RCC 7860 (cell line): ENCODE results near the gene BEST3.

Experiments
- DNase-seq: peaks from one replicate; pipeline ENCODE4 v3.0.0-alpha.2; 2015; ENCODE audit warnings: low spot score
- FAIRE-seq: peaks from 2 replicates; lab custom pipeline; 2012; peaks lifted over from hg19 to GRCh38; lab: Jason Lieb, UNC

The BEST3 gene

DNA sequence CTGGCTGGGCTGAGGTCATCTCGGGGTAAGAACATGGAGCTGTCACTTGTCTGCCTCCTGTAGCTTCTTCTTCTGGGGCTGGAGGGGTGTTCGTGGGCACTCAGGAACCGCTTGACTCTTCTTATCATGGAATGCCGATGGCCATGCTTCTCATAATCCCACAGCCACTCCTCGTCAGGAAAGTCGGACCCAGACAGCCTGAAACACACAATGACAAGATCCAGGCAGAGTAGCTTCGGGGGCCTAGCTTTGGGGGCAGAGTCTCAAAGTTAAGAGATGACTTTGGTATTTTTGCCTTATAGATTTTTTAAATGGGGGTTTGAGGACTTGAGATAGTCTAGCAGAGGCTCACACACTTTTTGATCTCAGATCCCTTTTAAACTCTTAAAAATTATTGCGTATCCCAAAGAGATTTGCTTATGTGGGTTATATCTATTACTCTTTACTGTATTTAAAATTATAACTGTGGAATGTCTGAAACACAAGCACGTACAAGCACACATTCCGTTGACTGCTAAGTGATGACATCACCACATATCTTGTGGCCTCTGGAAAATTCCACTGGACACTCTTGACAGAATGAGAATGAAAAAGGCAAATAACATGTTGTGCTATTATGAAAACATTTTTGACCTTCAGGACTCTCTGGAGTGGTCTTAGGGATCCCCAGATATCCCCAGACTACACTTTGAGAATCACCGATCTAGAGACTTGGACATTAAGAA lies 43.3 kb downstream of the BEST3 start:
- DNase-seq: peak; percentile 69
- FAIRE-seq: peak; percentile 69

- no peak for FAIRE-seq
Observed at GRCh38 chr12:69653703-69654102, 45.4 kb downstream of the BEST3 start.

GRCh38 chr12:69651922-69652321 lies 47.2 kb downstream of the BEST3 start:
- DNase-seq (no peak), FAIRE-seq (no peak)

More at GRCh38 chr12:69653703-69654102, 45.4 kb downstream of the BEST3 start:
- DNase-seq: no peak

- FAIRE-seq (no peak), DNase-seq (no peak)
Observed at GRCh38 chr12:69649529-69649928, 49.6 kb downstream of the BEST3 start.

GRCh38 chr12:69648476-69648875 lies 50.6 kb downstream of the BEST3 start:
- DNase-seq (peak; percentile 57), FAIRE-seq (no peak)

- DNase-seq: no peak
- FAIRE-seq: no peak
Observed at GRCh38 chr12:69647178-69647577, 51.9 kb downstream of the BEST3 start.

GRCh38 chr12:69645031-69645430 lies 54.1 kb downstream of the BEST3 start:
- DNase-seq (no peak), FAIRE-seq (no peak)

DNA sequence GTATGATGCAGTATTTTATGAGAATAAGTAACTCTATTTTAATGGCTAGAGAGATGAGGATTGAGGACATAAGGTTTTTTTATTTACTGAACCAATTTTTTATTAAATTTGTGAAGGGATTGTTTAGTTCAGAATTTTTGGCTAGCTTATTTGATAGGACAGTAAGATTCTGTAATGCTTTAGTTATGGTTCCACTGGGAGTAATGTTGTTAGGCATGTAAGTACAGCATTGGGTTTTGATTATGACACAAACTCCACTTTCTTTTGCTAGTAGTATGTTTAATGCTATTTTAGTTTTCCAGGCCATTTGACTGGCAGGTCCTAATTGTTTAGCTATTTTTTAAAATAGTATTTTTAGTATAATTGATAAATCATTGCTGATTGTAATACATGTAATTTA lies 54.6 kb downstream of the BEST3 start:
- no peak for DNase-seq
- FAIRE-seq: no peak

- DNase-seq (no peak), FAIRE-seq (no peak)
Observed at GRCh38 chr12:69642531-69642930, 56.6 kb downstream of the BEST3 start.

DNA sequence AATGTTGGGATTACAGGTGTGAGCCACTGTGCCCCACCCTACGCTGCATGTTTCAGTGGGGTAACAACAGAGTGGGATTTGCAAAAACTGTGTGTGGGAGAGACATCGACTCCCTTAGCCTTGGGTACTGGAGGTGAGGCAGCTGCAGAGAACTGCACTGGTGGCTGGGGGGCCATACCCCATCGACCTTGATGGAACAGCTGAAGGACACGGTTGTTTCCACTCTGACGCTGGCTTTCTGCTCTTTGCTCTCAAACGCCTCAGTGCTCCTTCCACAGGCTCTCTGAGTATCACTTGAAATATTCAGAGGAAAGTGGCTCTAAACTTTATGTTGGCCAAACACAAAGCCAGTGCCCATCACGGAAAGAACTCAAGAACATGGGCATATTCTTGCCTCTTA lies 57.6 kb downstream of the BEST3 start:
- FAIRE-seq (no peak), DNase-seq (no peak)

- FAIRE-seq: no peak
- peak; percentile 24 for DNase-seq
Observed at GRCh38 chr12:69639400-69640016, 59.6 kb downstream of the BEST3 start.

DNA sequence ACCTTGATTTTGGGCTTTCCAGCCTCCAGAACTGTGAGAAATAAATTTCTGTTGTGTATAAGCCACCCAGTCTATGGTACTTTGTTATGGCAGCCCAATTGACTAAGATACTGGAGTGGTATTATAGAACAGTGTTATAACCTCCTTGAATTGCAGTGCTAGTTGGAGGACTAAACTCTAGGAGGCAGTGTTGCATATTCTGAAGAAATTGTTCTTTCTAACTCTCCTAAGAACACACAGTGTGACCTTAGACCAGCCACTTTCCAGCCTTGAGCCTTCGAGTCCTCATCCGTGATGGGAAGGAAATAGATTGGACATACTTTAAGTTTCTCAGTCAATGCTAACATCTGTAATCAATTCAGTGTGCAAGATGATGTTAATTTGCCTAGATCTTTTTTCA lies 66.0 kb downstream of the BEST3 start:
- DNase-seq: no peak
- FAIRE-seq: no peak

- no peak for FAIRE-seq
- DNase-seq: no peak
Observed at GRCh38 chr12:69630191-69630590, 68.9 kb downstream of the BEST3 start.

DNA sequence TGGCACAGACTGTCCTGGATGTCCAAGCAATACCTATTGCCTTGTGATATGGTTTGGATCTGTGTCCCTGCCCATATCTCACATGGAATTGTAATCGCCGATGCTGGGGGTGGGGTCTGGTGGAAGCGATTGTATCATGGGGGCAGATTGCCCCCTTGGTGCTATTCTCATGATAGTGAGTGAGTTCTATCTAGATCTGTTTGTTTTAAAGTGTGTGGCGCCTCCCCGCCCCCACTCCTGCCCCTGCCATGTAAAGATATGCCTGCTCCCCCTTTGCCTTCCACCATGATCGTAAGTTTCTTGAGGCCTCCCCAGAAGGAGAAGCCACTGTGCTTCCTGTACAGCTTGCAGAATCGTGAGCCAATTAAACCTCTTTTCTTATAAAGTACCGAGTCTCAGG lies 71.6 kb downstream of the BEST3 start:
- FAIRE-seq (no peak), DNase-seq (no peak)

DNA sequence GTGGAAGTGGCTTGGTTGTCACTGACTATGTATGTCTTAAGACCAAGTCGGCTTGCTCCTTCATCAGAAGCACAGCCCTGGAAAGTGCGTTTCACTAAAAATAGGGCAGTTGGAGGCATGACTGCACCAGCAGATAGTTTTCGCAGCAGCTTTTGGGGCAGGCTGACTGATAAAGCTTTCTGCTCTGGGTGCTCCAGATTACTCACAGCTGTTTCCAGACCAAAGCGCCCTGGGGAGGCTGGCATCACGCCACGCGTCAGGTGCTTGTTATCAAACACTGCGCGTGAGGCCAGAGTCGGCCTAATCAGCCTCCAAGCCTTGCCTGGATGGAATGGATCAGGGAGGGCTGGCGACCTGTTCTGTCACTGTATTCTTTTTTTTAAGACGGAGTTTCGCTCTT lies 75.1 kb downstream of the BEST3 start:
- no peak for DNase-seq
- no peak for FAIRE-seq

- DNase-seq (no peak), FAIRE-seq (no peak)
Observed at GRCh38 chr12:69621551-69621950, 77.6 kb downstream of the BEST3 start.

GRCh38 chr12:69620921-69621320 lies 78.2 kb downstream of the BEST3 start:
- FAIRE-seq: no peak
- no peak for DNase-seq

DNA sequence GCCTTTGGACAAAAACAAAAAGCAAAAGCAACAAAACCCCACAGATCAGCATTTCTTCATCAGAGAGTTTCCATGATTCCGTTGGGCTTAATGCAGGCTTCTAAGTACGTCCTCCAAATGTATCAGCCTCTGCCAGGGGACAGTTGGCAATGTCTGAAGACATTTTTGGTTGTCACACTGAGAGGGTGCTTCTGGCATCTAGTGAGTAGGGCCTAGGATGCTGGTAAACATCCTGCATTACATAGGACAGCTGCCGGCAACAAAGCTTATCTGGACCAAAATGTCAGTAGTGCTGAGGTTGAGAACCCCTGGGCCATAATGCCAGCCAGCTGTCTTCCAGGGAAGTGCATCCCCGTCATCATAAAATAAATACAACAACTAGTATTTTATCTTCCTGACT lies 79.0 kb downstream of the BEST3 start:
- no peak for FAIRE-seq
- no peak for DNase-seq

DNA sequence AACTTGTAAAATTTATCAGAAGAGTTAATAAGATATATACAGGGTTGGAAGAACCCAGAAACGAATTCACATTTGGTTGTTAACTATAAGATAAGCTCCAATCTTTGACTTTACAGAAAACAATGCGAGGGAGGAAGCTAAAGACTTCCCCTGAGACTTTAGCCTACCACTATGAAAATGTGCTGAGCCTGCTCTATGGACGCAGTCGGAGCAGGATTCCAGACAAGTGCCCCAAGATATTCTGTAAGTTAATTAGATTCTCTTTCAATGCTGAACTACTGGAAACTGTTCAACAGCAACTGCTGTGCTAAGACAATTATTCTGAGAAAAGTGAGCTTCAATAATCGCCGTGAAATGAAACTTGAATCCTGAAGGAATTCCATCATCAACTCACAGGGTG lies 80.1 kb downstream of the BEST3 start:
- DNase-seq: no peak
- FAIRE-seq: no peak

DNA sequence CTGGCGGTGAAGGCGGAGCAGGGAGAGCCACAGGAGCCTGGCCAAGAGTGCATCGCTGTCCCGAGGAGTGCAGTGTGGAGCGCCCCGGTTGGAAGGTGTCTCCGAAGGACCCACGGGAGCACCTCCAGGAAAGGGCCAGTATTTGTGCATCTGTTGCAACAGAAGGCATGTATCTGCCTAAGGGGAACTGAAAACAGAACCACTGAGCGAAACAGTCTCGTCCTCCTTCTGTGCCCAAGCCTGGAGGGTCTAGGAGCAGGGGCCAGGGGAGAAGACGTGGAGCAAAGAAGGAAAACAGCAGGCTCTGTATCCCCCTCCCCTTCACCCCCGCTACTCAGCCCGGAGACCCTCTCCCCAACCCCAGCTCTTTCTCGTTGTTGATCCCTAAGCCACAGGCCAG lies 83.1 kb downstream of the BEST3 start:
- FAIRE-seq (no peak), DNase-seq (no peak)

DNA sequence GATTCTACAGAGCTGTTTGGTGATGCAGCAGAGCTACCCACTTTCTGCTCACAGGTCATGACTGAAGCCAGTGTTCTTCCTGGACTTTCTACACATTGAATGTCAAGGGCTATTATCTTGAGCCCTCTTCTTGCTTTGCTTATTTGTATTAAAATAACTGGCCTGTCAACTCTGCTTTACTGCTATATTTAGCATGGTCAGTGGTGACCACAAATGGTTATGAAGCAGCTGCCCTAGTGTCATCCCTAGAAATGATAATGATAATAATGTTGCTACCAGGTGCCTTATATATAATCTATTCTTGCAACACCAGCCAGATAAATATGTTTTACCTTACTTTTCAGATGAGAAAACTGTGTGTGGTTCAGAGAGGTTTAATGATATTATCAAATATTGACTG lies 85.8 kb downstream of the BEST3 start:
- DNase-seq (no peak), FAIRE-seq (no peak)

DNA sequence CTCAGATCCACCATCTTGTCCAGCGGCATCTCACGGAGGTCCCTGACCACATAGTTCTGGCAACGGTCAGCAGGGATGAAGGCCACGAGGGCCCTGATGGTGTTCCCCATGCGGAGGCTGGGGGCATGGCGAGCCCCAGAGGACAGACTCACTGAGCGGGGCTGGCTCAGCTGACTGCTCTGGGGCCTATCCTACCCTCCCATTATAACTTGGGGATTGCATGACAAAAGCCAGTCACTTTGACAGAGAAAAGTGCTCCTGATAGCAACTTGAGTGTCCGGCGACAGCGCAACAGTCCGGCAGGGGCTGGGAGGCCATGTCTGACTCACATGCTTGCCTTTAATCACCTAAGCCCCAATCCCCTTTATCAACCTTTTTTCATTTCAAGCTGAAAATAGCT lies 88.4 kb downstream of the BEST3 start, which contains the start of gene LRRC10:
TSS of gene LRRC10 (minus strand) at position 179 of the 400 bp plus-strand sequence. CDS start at position 110, 69 bp downstream.
- FAIRE-seq (no peak), DNase-seq (no peak)

DNA sequence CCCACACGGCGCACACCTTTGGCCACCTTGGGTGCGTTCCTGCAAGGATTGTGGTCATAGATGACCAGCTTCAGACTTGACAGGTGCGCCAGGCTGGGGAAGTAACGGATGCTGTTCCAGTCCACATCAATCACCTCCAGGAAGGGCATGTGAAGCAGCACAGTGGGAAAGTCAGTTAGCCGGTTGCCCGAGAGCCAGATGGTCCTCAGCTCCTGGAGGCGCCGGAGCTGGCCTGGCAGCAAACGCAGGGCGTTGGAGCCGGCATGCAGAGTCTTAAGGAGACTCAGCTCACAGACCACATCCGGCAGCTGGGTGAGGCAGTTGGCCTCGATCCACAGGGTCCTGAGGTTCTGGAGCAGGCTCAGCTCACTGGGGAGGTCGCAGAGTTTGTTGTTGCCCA lies 89.0 kb downstream of the BEST3 start:
- FAIRE-seq: no peak
- DNase-seq: no peak
